H9 (cell line): ENCODE measurements around the gene MTCH1. TPM values are rescaled to one million over a fixed set of nuclear protein-coding genes. Genes with fewer than 3 reads are reported as not detected.

Source experiments
- DNase-seq: peaks from one replicate; pipeline ENCODE4 v3.0.0-alpha.2; 2017
- H2AFZ ChIP-seq: one replicate; pipeline ENCODE4 v1.6.1; 2013; ENCODE audit warnings: mild to moderate bottlenecking, low read length, control low read depth, moderate library complexity
- H2AK5ac ChIP-seq: 2 replicates; pipeline ENCODE4 v1.6.1; 2013; ENCODE audit warnings: low read length, control low read depth, mixed read lengths; ENCODE audit not compliant: insufficient read length
- H2BK120ac ChIP-seq: one replicate; pipeline ENCODE4 v1.6.1; 2013; ENCODE audit warnings: low read depth, mild to moderate bottlenecking, low read length, control low read depth, inconsistent platforms; ENCODE audit not compliant: poor library complexity, severe bottlenecking
- H2BK12ac ChIP-seq: 2 replicates; pipeline ENCODE4 v1.6.1; 2013; ENCODE audit warnings: low read length, control low read depth, mixed read lengths, low read depth; ENCODE audit not compliant: insufficient read length
- H2BK15ac ChIP-seq: 2 replicates; pipeline ENCODE4 v1.6.1; 2013; ENCODE audit warnings: low read depth, low read length, control low read depth
- H2BK20ac ChIP-seq: one replicate; pipeline ENCODE4 v1.6.1; 2013; ENCODE audit warnings: low read depth, mild to moderate bottlenecking, low read length, control low read depth, inconsistent platforms; ENCODE audit not compliant: poor library complexity, severe bottlenecking
- H2BK5ac ChIP-seq: 2 replicates; pipeline ENCODE4 v1.6.1; 2013; ENCODE audit warnings: low read length, control low read depth, mixed read lengths; ENCODE audit not compliant: insufficient read length
- H3K14ac ChIP-seq: 2 replicates; pipeline ENCODE4 v1.6.1; 2013; ENCODE audit warnings: low read length, control low read depth; ENCODE audit not compliant: insufficient read depth
- H3K18ac ChIP-seq: 2 replicates; pipeline ENCODE4 v1.6.1; 2013; ENCODE audit warnings: low read depth, mild to moderate bottlenecking, mixed read lengths, low read length, control low read depth; ENCODE audit not compliant: insufficient read length
- H3K23ac ChIP-seq: 2 replicates; pipeline ENCODE4 v1.6.1; 2013; ENCODE audit warnings: low read length, control low read depth, mixed read lengths, low read depth; ENCODE audit not compliant: insufficient read length
- H3K23me2 ChIP-seq: 2 replicates; pipeline ENCODE4 v1.6.1; 2013; ENCODE audit warnings: low read depth, mild to moderate bottlenecking, mixed read lengths, low read length, control low read depth; ENCODE audit not compliant: insufficient read length, poor library complexity, severe bottlenecking
- H3K27ac ChIP-seq: 2 replicates; pipeline ENCODE4 v1.5.1; 2013; ENCODE audit warnings: low read length, control low read depth, mixed read lengths, low read depth; ENCODE audit not compliant: insufficient read length
- H3K27me3 ChIP-seq: 2 replicates; pipeline ENCODE4 v1.6.1; 2013; ENCODE audit warnings: low read length, control low read depth, inconsistent platforms; ENCODE audit not compliant: insufficient read depth
- H3K4ac ChIP-seq: 2 replicates; pipeline ENCODE4 v1.6.1; 2013; ENCODE audit warnings: low read depth, mild to moderate bottlenecking, control low read depth, inconsistent platforms, low read length, moderate library complexity
- H3K4me1 ChIP-seq: 2 replicates; pipeline ENCODE4 v1.6.1; 2013; ENCODE audit warnings: low read length, control low read depth, inconsistent platforms; ENCODE audit not compliant: insufficient read depth
- H3K4me2 ChIP-seq: 2 replicates; pipeline ENCODE4 v1.6.1; 2013; ENCODE audit warnings: low read length, control low read depth, mixed read lengths; ENCODE audit not compliant: insufficient read length, insufficient read depth
- H3K56ac ChIP-seq: 2 replicates; pipeline ENCODE4 v1.6.1; 2013; ENCODE audit warnings: low read depth, mild to moderate bottlenecking, mixed read lengths, low read length, control low read depth; ENCODE audit not compliant: insufficient read length
- H3K79me1 ChIP-seq: 2 replicates; pipeline ENCODE4 v1.6.1; 2013; ENCODE audit warnings: low read depth, mild to moderate bottlenecking, moderate library complexity, low read length, control low read depth, inconsistent platforms; ENCODE audit not compliant: insufficient read depth, poor library complexity, severe bottlenecking
- H3K79me2 ChIP-seq: 2 replicates; pipeline ENCODE4 v1.6.1; 2013; ENCODE audit warnings: low read length, control low read depth, inconsistent platforms; ENCODE audit not compliant: insufficient read depth
- H3K9ac ChIP-seq: 2 replicates; pipeline ENCODE4 v1.6.1; 2013; ENCODE audit warnings: low read length, control low read depth, mixed read lengths; ENCODE audit not compliant: insufficient read length; ENCODE audit errors: extremely low read depth
- H3K9me3 ChIP-seq: one replicate; pipeline ENCODE4 v1.6.1; 2013; ENCODE audit warnings: low read depth, low read length, inconsistent platforms; ENCODE audit not compliant: control insufficient read depth
- H3T11ph ChIP-seq: one replicate; pipeline ENCODE4 v1.6.1; 2013; ENCODE audit warnings: mild to moderate bottlenecking, low read length, control low read depth, inconsistent platforms
- H4K20me1 ChIP-seq: one replicate; pipeline ENCODE4 v1.6.1; 2013; ENCODE audit not compliant: control insufficient read depth, insufficient read length, insufficient read depth
- H4K5ac ChIP-seq: 2 replicates; pipeline ENCODE4 v1.6.1; 2013; ENCODE audit warnings: low read depth, mild to moderate bottlenecking, mixed read lengths, low read length, control low read depth; ENCODE audit not compliant: insufficient read length
- H4K8ac ChIP-seq: replicated peaks from 2 replicates; pipeline ENCODE4 v1.6.1; 2013; ENCODE audit warnings: low read length, control low read depth, mixed read lengths, low read depth; ENCODE audit not compliant: insufficient read length
- H4K91ac ChIP-seq: 2 replicates; pipeline ENCODE4 v1.6.1; 2013; ENCODE audit warnings: low read depth, mild to moderate bottlenecking, moderate library complexity, mixed read lengths, low read length, control low read depth; ENCODE audit not compliant: insufficient read length
- H3K27ac Mint-ChIP-seq, 3 experiments: 2 replicates in 2 of 3; 3 replicates in 1 of 3; pipeline ENCODE4 v1.8.0; 2020 to 2021; ENCODE audit warnings: mixed read lengths in 3 of 3, mild to moderate bottlenecking in 1 of 3, moderate library complexity in 1 of 3
- H3K27me3 Mint-ChIP-seq: 2 replicates; pipeline ENCODE4 v1.8.0; 2021; ENCODE audit warnings: low read depth, mild to moderate bottlenecking, moderate library complexity, mixed read lengths
- H3K36me3 Mint-ChIP-seq, 3 experiments: 2 replicates in 2 of 3; 3 replicates in 1 of 3; pipeline ENCODE4 v1.8.0; 2020 to 2021; ENCODE audit warnings: low read depth in 3 of 3, mixed read lengths in 3 of 3; ENCODE audit not compliant: insufficient read depth in 1 of 3
- H3K4me1 Mint-ChIP-seq, 2 experiments: 2 replicates each; pipeline ENCODE4 v1.8.0; 2020; ENCODE audit warnings: mixed read lengths in 2 of 2
- H3K4me3 Mint-ChIP-seq, 2 experiments: 2 replicates in 1 of 2; 3 replicates in 1 of 2; pipeline ENCODE4 v1.8.0; 2020 to 2021; ENCODE audit warnings: mild to moderate bottlenecking in 2 of 2, mixed read lengths in 2 of 2, moderate library complexity in 1 of 2
- H3K9me3 Mint-ChIP-seq, 2 experiments: 2 replicates in 1 of 2; 3 replicates in 1 of 2; pipeline ENCODE4 v1.8.0; 2020; ENCODE audit warnings: mild to moderate bottlenecking in 2 of 2, mixed read lengths in 2 of 2, moderate library complexity in 1 of 2
- WGBS: extraction: QIAGEN DNeasy Blood & Tissue Kit; methylation state at CpG from one replicate; pipeline ENCODE4 v1.1.7; 2013; ENCODE audit warnings: missing lambda C conversion rate, low lambda C conversion rate, mixed read lengths; ENCODE audit not compliant: insufficient read length; ENCODE audit errors: extremely low coverage; 5-methylcytosine and 5-hydroxymethylcytosine counted together
- total RNA-seq: library from RNA; stranded (reverse); gene quantifications from 2 replicates; pipeline ENCODE4 v1.2.1, GENCODE V29; 2021
- TF ChIP-seq, protein P1 (sequence below): fragments of 200-600 bp; sonication (generic); conservative IDR thresholded peaks from 3 replicates; pipeline ENCODE4 v1.8.0; 2021; ENCODE audit warnings: antibody characterized with exemption, mild to moderate bottlenecking

MTCH1 gene
- total RNA-seq, 1 experiment from 2014 or later = 200 TPM

DNA sequence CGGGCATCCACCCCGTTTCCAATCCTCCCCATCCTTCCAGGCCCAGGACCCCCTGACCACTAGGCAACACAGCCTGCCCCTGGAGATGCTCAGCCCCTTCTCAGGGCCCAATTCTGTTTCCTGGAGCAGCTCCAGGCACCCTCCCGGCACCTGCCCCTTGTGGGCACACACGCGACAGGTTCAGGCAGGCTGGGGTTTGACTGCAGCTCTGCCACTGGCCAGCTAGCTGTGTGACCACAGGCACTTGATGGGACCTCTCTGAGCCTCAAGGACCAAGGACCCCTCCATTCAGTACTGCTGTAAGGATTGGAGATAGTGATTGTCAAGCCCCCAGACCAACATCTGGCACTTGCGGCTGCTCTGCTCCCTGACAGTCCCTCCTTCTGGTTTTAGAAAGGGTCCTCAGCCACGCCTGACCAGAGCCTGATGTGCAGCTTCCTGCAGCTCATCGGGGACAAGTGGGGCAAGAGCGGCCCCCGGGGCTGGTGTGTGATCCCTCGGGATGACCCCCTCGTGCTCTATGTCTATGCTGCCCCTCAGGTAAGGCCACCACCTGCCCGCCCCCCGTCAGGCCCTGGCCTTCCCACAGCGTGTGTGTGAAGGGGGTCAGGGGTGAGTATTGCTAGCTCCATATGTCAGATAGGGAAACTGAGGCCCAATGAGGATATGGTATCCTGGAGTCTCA, 41.2 kb upstream of the MTCH1 start:
- no peak overlapping the region for H3K23ac ChIP-seq
- no peak overlapping the region for H2BK120ac ChIP-seq
- no peak overlapping the region for H2BK12ac ChIP-seq
- Mint-ChIP-seq H3K27ac (no peak overlapping the region), H3K4me3 (no peak overlapping the region), H3K27me3 (no peaks in the 10 kb centered on the region), H3K9me3 (peaks cover 8 to 9% of the 10 kb centered on the region in 2 experiments), H3K36me3 (peaks cover 0 to 9% (median 4%) of the 10 kb centered on the region in 3 experiments; a peak in 6 of 7 replicates), H3K4me1 (peaks cover 8 to 18% of the 10 kb centered on the region in 2 experiments; a peak in 3 of 4 replicates)
- no peak overlapping the region for H2BK5ac ChIP-seq
- no peak overlapping the region for H2BK20ac ChIP-seq
- H3K27me3 ChIP-seq = no peaks in the 10 kb centered on the region
- no peaks in the 10 kb centered on the region for H3K4me1 ChIP-seq
- no peak overlapping the region for H3K27ac ChIP-seq
- no peaks in the 10 kb centered on the region for H3K23me2 ChIP-seq
- no peak for DNase-seq
- no peak overlapping the region; the same call in 1 of the 2 replicates for H3K14ac ChIP-seq
- H3T11ph ChIP-seq = no peak overlapping the region
- no peak overlapping the region for H2BK15ac ChIP-seq
- H4K8ac ChIP-seq = no peak overlapping the region
- H2AK5ac ChIP-seq = no peak overlapping the region
- no peak overlapping the region for H3K4me2 ChIP-seq
- no peak overlapping the region for H4K5ac ChIP-seq
- WGBS = no CpG with 5 or more reads among the region's 15 CpGs
- no peaks in the 10 kb centered on the region for H4K20me1 ChIP-seq
- TF ChIP-seq, protein P1, sequence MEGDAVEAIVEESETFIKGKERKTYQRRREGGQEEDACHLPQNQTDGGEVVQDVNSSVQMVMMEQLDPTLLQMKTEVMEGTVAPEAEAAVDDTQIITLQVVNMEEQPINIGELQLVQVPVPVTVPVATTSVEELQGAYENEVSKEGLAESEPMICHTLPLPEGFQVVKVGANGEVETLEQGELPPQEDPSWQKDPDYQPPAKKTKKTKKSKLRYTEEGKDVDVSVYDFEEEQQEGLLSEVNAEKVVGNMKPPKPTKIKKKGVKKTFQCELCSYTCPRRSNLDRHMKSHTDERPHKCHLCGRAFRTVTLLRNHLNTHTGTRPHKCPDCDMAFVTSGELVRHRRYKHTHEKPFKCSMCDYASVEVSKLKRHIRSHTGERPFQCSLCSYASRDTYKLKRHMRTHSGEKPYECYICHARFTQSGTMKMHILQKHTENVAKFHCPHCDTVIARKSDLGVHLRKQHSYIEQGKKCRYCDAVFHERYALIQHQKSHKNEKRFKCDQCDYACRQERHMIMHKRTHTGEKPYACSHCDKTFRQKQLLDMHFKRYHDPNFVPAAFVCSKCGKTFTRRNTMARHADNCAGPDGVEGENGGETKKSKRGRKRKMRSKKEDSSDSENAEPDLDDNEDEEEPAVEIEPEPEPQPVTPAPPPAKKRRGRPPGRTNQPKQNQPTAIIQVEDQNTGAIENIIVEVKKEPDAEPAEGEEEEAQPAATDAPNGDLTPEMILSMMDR = no peak
- H3K9ac ChIP-seq = no peak overlapping the region
- H2AFZ ChIP-seq = no peak overlapping the region
- H3K56ac ChIP-seq = no peak overlapping the region
- no peak overlapping the region for H3K18ac ChIP-seq
- H4K91ac ChIP-seq = no peak overlapping the region
- no peaks in the 10 kb centered on the region for H3K79me2 ChIP-seq
- H3K79me1 ChIP-seq = no peaks in the 10 kb centered on the region
- no peak overlapping the region for H3K4ac ChIP-seq
- no peaks in the 10 kb centered on the region for H3K9me3 ChIP-seq
